Measurements from ENCODE around the gene DNASE1L1.
A peak's percentile ranks its signal among the peaks of the same experiment; 100 is the strongest.
"Not testable (repeated sequence)": the region's sequence is repeated elsewhere in the genome, so short reads cannot be mapped to it uniquely, and the experiment has no call there.

DNASE1L1 gene

DNA sequence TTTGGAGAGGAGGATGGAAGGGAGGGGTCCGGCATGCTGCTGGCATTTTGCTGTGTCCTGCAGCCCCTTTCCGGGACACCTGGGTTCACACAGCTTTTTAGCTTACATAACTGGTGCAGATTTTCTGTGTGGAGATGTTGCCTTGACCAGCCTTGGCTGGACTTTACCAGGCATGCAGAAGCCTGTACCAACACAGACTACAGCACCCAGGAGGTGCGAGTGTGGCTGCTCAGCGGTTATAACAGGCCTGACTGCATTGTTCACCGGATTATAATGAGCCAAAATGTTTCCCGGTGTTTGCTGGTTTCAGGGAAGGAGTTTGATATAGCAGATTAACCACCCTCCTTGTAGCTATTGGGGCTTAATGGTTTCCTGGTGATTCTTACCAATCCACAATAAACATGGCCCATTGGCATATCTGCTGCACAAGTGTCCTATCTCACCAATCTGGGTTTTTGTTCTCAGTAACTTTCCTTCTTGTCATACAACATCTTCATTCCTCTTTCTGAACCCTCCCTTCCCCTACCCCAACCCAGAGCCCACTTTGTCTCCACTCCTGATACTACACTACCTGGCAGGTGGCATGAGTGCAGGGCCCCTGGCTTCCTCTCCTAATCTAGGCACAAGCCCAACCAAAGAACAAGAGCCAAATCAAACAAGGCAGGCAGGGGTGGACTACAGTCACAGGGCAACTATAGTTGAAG lies 7.0 kb downstream of the DNASE1L1 start:
- Histone ChIP-seq H3K27me3 (ENCODE audit: control insufficient read depth in 3 of 3, insufficient read depth in 3 of 3, low read depth in 1 of 3, low read length in 3 of 3) (no peaks in the 10 kb centered on the region), H3K4me2 (ENCODE audit: insufficient read depth, low read length, poor library complexity, severe bottlenecking) (no peak overlapping the region), H2AFZ (ENCODE audit: low read length) (no peak overlapping the region), H2BK120ac (ENCODE audit: low read depth, low read length) (no peak overlapping the region), H3K9ac (ENCODE audit: low read depth, low read length, poor library complexity) (no peak overlapping the region), H3K27ac (replicated peaks; ENCODE audit: low read length) (no peak overlapping the region), H3K36me3 (replicated peaks in 1 of 2; ENCODE audit: control insufficient read depth in 2 of 2, insufficient read depth in 2 of 2, low read length in 2 of 2) (peaks cover 18 to 27% of the 10 kb centered on the region in 2 donors), H2BK5ac (ENCODE audit: low read length) (no peak overlapping the region), H4K8ac (ENCODE audit: low read depth, low read length) (no peak overlapping the region), H3K79me1 (ENCODE audit: low read depth, low read length) (peaks cover 2% of the 10 kb centered on the region), H3K14ac (ENCODE audit: low read length) (no peak overlapping the region), H2BK15ac (ENCODE audit: low read length) (no peak overlapping the region), H3K4me3 (ENCODE audit: low read length in 2 of 2) (no peak overlapping the region), H4K91ac (ENCODE audit: low read depth, low read length, poor library complexity) (no peak overlapping the region), H3K4me1 (ENCODE audit: control insufficient read depth in 2 of 2, insufficient read depth in 1 of 2, low read depth in 1 of 2, low read length in 2 of 2) (peaks cover 4 to 6% of the 10 kb centered on the region in 2 donors), H3K23ac (ENCODE audit: low read depth, low read length, poor library complexity) (no peak overlapping the region), H3K9me3 (replicated peaks in 1 of 2; ENCODE audit: control insufficient read depth in 2 of 2, insufficient read depth in 1 of 2, low read depth in 1 of 2, low read length in 2 of 2) (no peaks in the 10 kb centered on the region), H2AK5ac (ENCODE audit: low read depth, low read length) (no peak overlapping the region), H2BK12ac (ENCODE audit: low read length) (no peak overlapping the region), H3K18ac (ENCODE audit: low read length) (no peak overlapping the region), H3K4ac (ENCODE audit: low read length) (no peak overlapping the region)
- DNase-seq (ENCODE audit: low spot score) = no peak
- WGBS, 2 donors (ENCODE audit: extremely low coverage in 2 of 2, insufficient read length in 2 of 2, insufficient replicate concordance in 1 of 2) = no CpG with 5 or more reads among the region's 6 CpGs

DNA sequence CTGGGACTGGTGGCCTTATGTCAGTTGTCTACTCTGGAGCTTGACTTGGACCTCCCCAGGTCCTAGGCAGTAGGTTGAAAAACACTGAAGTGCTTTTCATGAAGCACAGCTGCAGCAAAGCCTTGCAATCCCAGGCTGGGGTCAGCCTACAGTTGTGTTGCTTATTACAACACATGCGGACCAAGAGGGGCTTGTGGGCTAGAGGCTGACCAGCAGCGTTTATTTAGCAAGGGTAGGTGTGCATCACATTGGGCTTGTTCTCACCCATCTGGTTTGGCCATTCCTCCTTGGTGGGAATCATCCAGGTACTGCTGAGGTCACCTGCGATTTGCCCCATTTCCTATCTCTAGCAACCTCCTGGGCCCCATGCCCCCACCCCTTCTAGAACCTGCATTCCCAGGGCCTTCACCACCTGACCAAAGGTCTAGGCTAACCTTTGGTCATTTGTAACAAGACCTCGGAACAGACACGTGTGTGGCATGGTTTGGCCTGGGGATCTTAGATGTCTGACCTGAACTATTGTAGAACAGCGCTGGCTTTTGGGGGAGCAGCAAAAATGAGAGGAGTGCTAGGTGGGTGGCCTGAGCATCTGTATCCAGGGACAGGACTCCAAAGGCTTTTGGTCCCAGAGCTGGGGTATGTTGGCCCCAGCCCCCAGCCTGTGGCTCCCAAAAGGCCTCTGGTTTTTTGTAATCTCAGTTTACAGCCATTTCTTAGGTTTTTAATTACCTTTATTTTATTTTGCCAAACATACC lies 7.8 kb downstream of the DNASE1L1 start:
- no peak overlapping the region for H3K18ac ChIP-seq (ENCODE audit: low read length)
- no peak overlapping the region for H3K14ac ChIP-seq (ENCODE audit: low read length)
- H3K4me3 ChIP-seq (ENCODE audit: low read length in 2 of 2) = no peak overlapping the region
- no peak overlapping the region for H2BK5ac ChIP-seq (ENCODE audit: low read length)
- no peak overlapping the region for H2BK120ac ChIP-seq (ENCODE audit: low read depth, low read length)
- H3K27ac ChIP-seq (replicated peaks; ENCODE audit: low read length) = no peak overlapping the region
- peaks cover 2% of the 10 kb centered on the region for H3K79me1 ChIP-seq (ENCODE audit: low read depth, low read length)
- H2AFZ ChIP-seq (ENCODE audit: low read length) = no peak overlapping the region
- H2BK15ac ChIP-seq (ENCODE audit: low read length) = no peak overlapping the region
- no peak overlapping the region for H3K9ac ChIP-seq (ENCODE audit: low read depth, low read length, poor library complexity)
- H3K27me3 ChIP-seq (ENCODE audit: control insufficient read depth in 3 of 3, insufficient read depth in 3 of 3, low read depth in 1 of 3, low read length in 3 of 3) = no peaks in the 10 kb centered on the region
- H3K4ac ChIP-seq (ENCODE audit: low read length) = no peak overlapping the region
- peaks cover 18 to 27% of the 10 kb centered on the region in 2 donors for H3K36me3 ChIP-seq (replicated peaks in 1 of 2; ENCODE audit: control insufficient read depth in 2 of 2, insufficient read depth in 2 of 2, low read length in 2 of 2)
- no peak overlapping the region for H4K8ac ChIP-seq (ENCODE audit: low read depth, low read length)
- H3K23ac ChIP-seq (ENCODE audit: low read depth, low read length, poor library complexity) = peak overlapping the region; percentile 80
- H3K4me2 ChIP-seq (ENCODE audit: insufficient read depth, low read length, poor library complexity, severe bottlenecking) = no peak overlapping the region
- H4K91ac ChIP-seq (ENCODE audit: low read depth, low read length, poor library complexity) = no peak overlapping the region
- H3K9me3 ChIP-seq (replicated peaks in 1 of 2; ENCODE audit: control insufficient read depth in 2 of 2, insufficient read depth in 1 of 2, low read depth in 1 of 2, low read length in 2 of 2) = no peaks in the 10 kb centered on the region
- H2BK12ac ChIP-seq (ENCODE audit: low read length) = no peak overlapping the region
- peaks cover 4 to 6% of the 10 kb centered on the region in 2 donors for H3K4me1 ChIP-seq (ENCODE audit: control insufficient read depth in 2 of 2, insufficient read depth in 1 of 2, low read depth in 1 of 2, low read length in 2 of 2)
- no CpG with 5 or more reads among the region's 6 CpGs for WGBS, 2 donors (ENCODE audit: extremely low coverage in 2 of 2, insufficient read length in 2 of 2, insufficient replicate concordance in 1 of 2)
- no peak overlapping the region for H2AK5ac ChIP-seq (ENCODE audit: low read depth, low read length)
- DNase-seq (ENCODE audit: low spot score) = no peak

DNA sequence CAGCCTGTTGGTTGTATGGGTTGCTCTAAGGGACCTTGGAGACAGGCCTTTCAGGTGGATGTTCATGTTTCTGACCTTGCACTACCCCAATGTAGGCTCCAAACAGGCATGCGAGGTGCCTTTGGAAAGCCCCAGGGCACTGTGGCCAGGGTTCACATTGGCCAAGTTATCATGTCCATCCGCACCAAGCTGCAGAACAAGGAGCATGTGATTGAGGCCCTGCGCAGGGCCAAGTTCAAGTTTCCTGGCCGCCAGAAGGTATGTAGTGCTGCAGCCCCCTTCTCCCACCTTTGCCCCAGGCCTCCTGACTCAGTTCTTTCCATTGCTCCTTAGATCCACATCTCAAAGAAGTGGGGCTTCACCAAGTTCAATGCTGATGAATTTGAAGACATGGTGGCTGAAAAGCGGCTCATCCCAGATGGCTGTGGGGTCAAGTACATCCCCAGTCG lies 8.7 kb downstream of the DNASE1L1 start:
- not testable (repeated sequence) for H2BK120ac ChIP-seq (ENCODE audit: low read depth, low read length); H3K4me2 ChIP-seq (ENCODE audit: insufficient read depth, low read length, poor library complexity, severe bottlenecking); H4K91ac ChIP-seq (ENCODE audit: low read depth, low read length, poor library complexity); H3K18ac ChIP-seq (ENCODE audit: low read length); H3K9ac ChIP-seq (ENCODE audit: low read depth, low read length, poor library complexity); H3K4ac ChIP-seq (ENCODE audit: low read length); H2BK5ac ChIP-seq (ENCODE audit: low read length); H3K4me1 ChIP-seq (ENCODE audit: control insufficient read depth in 2 of 2, insufficient read depth in 1 of 2, low read depth in 1 of 2, low read length in 2 of 2); H3K14ac ChIP-seq (ENCODE audit: low read length); H2AFZ ChIP-seq (ENCODE audit: low read length); H3K27me3 ChIP-seq (ENCODE audit: control insufficient read depth in 3 of 3, insufficient read depth in 3 of 3, low read depth in 1 of 3, low read length in 3 of 3); H2BK15ac ChIP-seq (ENCODE audit: low read length); H2BK12ac ChIP-seq (ENCODE audit: low read length); H3K9me3 ChIP-seq (replicated peaks in 1 of 2; ENCODE audit: control insufficient read depth in 2 of 2, insufficient read depth in 1 of 2, low read depth in 1 of 2, low read length in 2 of 2); H4K8ac ChIP-seq (ENCODE audit: low read depth, low read length); H2AK5ac ChIP-seq (ENCODE audit: low read depth, low read length); H3K23ac ChIP-seq (ENCODE audit: low read depth, low read length, poor library complexity); H3K27ac ChIP-seq (replicated peaks; ENCODE audit: low read length); H3K4me3 ChIP-seq (ENCODE audit: low read length in 2 of 2); H3K79me1 ChIP-seq (ENCODE audit: low read depth, low read length); DNase-seq (ENCODE audit: low spot score)
- no CpG with 5 or more reads among the region's 6 CpGs for WGBS, 2 donors (ENCODE audit: extremely low coverage in 2 of 2, insufficient read length in 2 of 2, insufficient replicate concordance in 1 of 2)
- peaks cover 18 to 27% of the 10 kb centered on the region in 2 donors for H3K36me3 ChIP-seq (replicated peaks in 1 of 2; ENCODE audit: control insufficient read depth in 2 of 2, insufficient read depth in 2 of 2, low read length in 2 of 2)
